Activated naive CD8-positive, alpha-beta T cell treated with anti-CD3 and anti-CD28 coated beads, Interleukin-2, amount 50 U/mL, for 16 hours (primary cell): ENCODE data around the gene TCAIM.

Source experiments
- DNase-seq: peaks from one replicate; pipeline ENCODE4 v3.0.0-alpha.2; 2020; ENCODE audit warnings: low read depth, low spot score

The TCAIM gene, protein sequence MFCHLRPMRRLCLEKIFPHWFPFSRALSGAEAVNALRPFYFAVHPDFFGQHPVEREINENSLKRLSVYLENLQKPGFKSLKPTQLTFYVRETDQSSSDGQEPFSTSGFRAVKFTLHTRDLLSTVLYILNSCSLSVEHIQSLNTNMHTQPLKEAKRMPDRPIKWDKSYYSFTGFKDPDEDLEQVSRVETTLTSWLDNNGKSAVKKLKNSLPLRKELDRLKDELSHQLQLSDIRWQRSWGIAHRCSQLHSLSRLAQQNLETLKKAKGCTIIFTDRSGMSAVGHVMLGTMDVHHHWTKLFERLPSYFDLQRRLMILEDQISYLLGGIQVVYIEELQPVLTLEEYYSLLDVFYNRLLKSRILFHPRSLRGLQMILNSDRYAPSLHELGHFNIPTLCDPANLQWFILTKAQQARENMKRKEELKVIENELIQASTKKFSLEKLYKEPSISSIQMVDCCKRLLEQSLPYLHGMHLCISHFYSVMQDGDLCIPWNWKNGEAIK

DNA sequence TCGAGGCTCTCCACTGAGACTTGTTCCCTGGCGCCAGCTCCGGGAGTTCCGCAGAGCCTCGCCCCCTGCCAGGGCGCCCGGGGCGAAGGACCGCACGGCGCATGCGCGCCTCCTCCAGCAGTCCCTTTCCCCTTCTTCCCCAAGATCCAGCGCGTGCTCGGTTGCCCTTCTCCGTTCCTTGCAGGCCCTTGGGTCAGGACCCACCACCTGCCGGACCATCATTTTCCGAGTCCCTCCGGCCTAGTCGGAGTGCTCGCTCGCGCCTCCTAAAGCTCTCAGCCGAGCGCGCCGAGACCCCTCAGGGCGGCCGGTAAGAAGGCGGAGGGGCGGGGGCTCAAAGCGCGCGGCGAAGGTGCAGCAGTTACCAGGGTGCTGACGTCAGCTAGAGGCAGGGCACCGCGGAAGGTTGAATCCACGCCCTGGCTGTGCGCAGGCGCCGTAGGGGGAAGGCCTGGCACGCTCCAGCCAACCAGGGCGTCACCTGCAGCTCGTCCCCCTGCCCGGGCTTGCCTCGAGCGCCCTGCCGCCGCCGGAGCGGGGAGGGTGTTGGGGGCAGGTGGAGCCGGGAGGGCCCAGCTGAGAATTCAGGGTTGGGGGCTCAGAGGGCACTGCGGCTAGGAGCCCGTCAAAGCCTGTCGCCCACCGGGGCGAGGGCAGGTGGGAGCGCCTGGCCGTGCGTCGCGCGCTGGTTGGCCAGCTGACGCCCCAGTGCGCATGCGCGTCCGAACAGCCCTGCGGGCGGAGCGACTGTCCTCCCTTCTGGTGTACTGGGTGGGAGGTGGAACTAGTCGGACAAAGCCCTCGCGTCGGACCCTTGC lies at the start of gene TCAIM:
TSS of gene TCAIM (plus strand) at position 757 of the 818 bp plus-strand sequence. CDS start 16,017 bp downstream, outside the sequence.
- peak; percentile 97 for DNase-seq

DNA sequence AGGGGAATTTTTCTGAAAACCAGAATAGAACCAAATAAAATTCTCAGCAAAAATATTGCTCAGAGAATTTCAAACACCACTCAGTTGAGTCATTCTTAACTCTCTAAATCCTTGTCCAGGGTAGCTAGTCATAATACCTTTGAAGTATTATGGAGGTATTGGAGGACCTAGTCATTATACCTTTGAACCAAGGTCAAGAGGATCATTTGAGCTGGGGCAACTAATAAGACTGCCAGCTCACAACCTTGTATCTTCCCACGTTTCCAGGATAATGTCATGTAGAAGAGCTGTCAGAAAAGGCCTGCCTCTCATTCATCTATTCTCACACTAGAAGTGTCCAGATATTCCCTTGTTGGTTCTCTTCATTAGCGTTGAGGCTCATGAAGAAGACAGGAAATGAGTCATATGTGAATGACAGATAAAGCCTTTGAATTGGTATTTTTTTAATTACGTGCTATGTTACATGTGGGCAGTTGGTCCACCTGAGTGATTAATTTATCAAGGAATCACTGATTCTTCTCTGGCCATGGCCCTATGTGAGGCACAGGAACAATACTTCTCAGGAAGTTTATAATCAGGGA lies 48.6 kb upstream of the TCAIM start:
- no peak for DNase-seq

DNA sequence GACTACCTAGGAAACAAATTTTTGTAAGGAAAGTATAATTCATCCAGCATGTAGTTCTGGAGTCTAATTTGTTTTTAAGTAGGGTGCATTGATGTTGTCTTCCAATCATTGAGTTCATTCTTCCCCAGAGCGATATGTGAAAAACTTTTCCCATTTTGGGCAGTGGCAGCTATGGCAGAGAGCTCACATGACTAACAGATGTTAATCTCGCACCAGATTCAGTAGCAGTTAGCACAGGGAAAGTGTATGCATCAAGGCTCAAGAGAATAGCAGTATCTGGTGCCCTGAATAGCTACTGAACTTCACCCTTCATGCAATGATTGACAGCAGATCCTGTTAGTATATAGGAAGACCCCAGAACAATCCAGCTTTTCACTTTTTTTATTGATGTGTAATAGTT lies 46.3 kb upstream of the TCAIM start:
- no peak for DNase-seq

DNA sequence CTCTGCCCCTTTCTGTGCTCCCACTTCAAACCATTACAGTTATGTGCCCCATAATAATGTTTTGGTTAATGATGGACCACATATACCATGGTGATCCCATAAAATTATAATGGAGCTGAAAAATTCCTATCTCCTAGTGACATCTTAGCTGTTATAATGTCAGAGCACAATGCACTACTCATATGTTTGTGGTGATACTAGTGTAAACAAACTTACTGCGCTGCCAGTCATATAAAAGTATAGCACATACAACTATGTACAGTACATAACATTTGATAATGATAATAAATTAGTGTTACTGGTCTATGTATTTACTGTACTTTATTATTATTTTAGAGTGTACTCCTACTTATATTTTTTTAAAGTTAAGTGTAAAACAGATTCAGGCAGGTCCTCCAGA lies 45.6 kb upstream of the TCAIM start:
- DNase-seq: no peak

DNA sequence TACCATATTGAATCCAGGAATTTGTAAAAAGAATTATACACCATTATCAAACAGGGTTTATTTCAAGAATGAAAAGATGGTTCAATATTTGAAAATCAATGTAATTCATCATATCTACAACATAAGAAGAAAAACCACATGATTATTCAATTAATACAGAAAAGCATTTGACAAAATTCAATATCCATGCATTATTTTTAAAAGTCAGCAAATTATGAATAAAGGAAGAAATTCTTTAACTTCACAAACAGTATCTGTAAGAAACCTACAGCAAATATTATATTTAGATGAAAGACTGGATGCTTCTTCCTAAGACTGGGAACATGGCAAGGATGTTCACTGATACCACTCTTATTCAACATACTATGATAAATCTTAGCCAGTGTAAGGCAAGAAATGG lies 41.3 kb upstream of the TCAIM start:
- no peak for DNase-seq

DNA sequence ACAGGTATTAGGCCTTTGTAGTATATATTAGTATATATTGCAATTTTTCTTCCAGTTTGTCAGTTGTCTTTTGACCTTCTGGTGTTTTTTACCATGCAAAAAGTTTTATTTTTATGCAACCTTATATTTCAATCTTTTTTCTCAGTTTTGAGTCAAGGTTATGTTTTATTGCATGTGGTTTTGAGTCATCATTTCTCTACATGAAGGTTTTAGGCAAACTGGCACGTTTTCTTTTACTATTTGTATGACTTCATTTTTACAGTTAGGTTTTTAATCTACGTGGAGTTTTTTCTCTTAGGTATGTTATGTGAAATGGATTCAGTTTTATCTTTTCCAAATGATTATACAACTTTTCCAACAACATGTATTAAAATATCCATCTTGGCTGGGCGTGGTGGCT lies 36.8 kb upstream of the TCAIM start:
- DNase-seq: no peak

DNA sequence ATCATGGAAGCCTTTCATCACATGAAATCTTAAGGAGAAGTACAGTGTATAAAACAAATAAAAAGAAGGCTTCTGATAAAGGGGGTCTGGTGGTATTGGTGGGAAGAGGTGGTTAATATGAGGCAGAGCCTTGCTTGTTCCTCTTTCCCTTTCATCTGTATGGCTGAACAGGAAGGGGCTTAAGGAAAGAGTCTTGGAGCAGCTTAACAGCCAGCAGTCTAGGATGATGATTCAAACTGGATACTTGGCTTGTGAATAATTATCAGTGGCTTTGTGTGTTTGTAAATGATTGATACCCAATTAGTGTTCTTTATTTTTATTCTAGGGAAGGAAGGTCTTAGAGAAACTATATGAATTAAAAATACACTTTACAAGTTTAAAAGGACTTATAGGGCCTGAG lies 29.1 kb upstream of the TCAIM start:
- no peak for DNase-seq

DNA sequence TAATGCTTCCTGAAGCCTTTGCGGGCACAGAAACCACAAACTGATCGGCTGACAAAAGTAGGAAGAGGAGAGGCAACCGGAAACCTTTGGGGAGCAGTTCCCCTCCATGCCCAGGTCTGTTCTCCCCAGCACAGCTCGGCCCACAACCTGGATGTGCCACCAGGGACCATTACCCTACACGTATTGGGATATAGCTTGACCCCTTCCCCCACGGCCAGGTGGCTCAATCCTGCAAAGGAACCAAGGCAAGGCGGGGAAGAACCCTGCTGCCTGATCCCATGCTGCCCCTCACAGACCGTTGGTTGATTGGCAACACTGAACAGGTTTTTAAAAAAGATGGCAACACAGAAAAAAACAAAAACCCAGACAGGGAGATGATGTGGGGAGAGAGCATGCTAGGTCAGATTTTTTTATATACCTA lies 19.7 kb upstream of the TCAIM start:
- DNase-seq: no peak

DNA sequence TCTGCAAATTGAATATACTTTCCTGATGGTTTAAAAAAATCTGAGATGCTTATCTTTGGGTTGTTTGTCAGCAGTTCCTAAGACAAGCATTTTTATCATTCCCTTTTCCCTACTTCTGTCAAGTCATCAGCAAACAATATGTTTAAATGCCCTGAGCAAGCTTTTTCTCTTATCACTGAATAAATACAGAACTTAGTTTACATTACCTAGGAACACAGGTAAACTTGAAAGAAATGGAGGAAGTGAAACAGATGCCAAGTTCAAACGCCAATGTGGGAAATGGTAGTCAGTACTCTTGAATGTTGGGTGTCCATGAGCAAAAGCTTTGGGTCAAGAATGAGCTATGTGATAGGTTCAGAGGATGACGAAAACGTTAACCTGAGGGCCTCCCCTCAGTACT lies 17.2 kb upstream of the TCAIM start:
- no peak for DNase-seq

DNA sequence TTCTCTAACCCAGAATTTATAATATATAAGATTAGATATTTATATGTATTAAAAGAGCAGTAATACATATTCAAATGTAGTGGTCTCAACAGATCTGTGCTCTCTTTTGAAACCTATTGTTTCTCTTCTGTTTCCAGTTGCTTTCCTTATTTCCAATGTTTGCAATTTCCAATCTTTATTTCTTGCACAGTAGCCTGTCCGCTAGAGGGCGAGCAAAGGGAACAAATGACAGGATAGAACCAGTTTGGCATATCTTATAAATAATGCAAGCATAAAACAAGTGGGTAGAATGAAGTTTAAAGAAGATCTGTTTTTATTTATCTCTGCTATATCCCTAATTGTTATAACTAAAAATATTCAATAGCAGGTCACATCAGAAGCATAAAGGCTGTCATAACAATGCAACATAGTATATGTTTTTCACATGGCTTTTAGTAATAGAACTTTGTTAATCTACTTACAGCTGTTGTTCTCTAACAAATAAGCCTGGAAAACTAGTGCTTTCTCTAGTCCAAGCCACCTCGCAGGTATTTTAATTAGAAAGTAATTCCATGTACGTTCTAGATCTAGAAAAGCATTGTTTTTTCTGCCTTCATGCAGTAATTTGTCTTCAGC lies 15.1 kb upstream of the TCAIM start:
- peak; percentile 4 for DNase-seq

DNA sequence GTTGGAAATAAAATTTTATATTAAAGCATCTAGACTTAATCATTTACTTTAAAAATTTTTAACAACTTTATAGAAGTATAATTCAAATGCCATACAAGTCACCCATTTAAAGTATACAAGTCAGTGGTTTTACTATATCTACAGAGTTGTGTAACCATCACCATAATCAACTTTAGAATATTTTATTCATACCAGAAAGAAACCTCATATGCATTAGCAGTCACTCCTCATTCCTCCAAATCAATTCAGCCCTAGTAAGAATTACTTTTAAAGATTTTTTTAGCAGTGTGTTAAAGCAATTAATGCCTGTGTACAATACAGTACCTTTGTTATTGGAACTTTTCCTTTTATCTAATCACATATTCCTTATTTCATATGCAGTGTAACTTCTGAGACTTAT lies 14.0 kb upstream of the TCAIM start:
- no peak for DNase-seq

DNA sequence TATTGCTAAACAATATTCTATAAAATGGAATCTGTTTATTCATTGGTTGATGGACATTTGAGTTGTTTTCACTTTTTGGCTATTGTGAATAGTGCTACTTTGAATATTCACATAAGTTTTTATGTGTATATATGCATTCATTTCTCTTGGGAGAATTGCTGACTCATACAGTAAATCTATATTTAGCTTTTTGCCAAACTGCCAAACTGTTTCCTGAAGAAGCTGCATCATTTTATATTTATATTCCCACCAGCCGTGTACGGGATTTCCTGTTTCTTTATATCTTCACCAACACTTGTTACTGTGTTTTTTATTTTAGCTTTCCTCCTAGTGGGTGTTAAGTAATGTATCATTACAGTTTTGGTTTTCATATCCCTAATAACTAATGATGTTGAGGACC lies 12.5 kb upstream of the TCAIM start:
- DNase-seq: no peak

DNA sequence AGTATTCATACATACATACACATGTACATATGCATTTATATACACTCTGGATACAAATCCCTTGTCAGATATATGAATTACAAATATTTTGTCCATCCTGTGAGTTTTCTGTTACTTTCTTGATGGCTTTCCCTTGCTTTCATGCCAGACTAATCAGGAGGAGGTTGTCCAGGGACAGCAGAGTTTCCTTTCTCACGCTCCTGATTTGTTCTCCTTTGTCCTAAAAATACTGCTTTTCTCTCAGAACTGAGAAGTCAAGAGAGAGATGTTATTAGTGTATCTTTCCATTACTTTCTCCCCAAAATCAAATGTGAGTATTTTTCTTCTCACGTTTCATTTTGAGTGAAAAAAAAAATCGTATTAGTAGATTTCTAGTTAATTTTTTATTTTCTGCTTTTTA lies 12.1 kb upstream of the TCAIM start:
- DNase-seq: no peak

DNA sequence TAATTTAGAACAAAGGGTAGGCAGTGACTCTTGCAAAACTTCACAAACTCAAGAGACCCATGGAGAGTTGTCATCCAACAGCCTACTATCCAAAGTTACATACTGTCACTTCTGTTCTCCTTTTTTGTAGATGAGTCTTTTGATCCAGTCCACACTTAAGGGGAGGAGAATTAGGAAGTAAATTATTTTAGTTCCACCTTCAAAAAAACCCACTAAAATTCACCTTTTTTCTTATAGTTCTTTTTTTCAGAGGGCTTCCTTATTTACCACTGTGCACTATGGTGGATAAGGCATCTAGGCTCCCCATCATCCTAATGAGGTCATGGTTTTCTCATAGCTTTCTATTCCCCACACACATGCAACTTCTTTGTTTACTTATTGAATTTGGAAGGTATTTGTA lies 8.6 kb upstream of the TCAIM start:
- DNase-seq: no peak

DNA sequence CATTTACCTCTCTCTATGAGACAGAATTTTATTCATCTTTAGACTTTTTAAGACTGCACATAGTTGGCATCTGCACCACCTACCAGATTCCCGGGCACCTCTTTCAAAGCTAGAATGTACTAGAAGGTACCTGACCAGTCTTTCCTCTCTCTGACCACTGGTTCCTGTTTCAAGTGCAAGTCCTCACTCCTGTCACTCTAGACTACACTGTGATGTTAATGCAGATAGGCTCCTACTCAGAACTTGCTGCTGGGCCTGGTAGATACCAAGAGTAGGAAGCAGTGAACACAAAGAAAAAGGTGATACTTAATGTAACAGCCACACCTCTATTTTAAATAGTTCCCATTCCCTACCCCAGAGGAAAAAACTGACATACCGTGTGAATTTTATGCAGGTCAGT lies 8.1 kb upstream of the TCAIM start:
- DNase-seq: no peak

DNA sequence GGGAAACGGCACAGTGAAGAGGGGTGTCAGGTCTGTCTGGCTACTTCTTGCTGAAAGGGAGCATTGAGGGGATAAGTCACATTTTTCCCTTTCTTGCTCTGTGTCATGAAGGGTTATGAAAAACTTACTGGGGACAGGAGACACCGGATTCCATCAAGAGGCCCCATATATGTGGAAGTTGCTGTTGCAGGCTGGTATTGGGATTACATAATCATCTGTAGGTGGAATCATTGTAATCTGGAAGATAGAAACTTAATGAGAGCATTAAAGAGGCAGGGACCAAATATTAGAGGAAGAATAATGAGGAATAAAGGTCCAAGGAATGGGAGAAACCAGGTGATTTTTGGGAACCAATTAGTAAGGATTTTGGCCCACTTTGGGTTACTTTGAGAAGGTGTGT lies 4.2 kb upstream of the TCAIM start:
- DNase-seq: no peak

DNA sequence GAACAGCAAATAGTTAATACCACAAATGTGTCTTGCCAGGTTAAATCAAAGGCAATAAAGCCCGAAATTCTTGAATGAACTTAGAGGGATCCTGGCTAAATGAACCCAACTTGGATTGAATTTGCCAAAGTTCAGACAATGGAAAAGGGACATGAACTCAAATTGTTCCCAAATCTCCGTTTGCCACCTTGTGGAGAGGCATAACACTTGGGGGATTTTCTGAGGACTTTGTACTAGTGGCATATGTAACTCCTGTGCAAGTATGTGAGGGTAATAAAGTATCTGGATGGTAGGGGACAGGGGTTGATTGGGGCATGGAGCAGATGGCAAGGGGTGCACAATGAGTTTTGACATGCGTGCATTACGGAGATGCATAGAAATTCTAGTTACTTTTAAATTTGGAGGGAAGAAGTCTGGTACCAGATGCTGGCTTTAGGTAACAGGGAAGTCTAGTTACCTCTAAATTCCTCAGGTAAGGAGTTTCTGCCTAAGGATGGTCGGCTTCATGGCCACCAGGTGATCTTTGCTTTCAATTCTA lies 1.2 kb upstream of the TCAIM start:
- no peak for DNase-seq

DNA sequence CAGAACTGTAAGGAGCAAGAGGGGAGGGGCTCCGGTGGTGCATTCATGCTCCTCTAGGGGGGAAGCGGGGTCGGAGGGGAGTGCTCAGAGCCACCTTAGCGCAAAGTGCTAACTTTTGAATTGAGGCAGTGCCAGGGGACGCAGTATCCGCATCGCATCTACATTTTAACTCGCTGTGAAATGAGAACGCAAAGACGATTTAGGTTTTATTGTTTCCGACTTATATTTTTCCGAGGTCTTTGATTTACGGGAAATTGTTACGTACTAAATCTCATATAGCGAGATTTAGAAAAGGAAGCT lies 212 bp downstream of the TCAIM start:
- no peak for DNase-seq

DNA sequence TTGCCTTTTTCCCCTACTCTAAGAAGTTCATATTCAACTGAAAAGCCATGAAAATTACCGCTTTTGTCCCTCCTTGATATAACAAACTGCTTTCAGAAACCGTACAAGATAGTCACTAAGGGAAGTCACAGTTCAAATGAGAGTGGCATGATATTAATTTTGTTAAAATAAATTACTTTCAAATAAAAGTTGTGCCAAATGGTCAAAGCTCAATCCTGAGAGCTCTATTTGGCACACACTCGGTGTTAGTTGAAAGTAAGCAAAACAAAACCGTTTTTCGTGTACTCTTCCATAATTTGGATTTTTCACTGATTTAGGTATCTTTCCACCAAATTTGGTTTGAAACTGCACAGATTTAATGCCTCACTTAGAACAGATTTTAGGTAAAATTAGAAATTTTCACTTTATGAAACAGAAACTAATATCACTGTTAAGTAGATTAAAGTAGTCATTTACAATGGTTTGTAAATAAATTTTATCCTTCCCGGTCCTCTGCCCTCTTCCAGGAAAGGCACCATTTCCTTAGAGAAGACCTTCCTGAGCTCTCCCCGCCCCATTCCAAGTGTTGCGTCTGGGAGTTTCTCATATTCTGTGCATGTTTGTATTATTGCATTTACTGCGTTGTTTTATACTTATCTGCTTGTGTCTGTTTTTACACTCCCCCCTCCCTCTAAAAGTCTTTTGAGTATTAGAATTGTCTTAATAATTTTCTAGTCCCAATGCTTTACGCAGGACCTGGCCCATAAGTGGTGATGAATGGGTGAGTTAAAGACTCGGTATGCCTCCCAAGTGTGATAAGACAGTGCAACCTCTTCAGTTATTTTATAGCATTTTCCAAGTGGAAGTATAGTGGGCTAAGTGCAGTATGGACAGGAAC lies 853 bp downstream of the TCAIM start:
- no peak for DNase-seq

DNA sequence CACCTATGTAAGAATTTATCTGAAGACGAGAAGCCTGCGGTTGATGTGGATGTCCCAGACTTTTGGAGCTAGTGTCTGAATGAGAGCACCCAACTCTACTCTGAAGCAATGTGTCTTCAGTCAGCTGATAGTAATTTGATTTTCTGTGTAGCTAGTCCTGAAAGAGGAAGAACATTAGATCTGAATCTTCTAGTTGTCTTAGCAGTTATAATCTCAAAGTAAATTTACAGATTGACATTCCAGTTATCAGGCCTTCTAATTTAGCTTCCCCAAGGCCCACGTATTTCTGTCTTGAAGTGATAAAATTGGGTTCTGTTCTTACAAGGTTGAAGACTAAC lies 1.5 kb downstream of the TCAIM start:
- no peak for DNase-seq

DNA sequence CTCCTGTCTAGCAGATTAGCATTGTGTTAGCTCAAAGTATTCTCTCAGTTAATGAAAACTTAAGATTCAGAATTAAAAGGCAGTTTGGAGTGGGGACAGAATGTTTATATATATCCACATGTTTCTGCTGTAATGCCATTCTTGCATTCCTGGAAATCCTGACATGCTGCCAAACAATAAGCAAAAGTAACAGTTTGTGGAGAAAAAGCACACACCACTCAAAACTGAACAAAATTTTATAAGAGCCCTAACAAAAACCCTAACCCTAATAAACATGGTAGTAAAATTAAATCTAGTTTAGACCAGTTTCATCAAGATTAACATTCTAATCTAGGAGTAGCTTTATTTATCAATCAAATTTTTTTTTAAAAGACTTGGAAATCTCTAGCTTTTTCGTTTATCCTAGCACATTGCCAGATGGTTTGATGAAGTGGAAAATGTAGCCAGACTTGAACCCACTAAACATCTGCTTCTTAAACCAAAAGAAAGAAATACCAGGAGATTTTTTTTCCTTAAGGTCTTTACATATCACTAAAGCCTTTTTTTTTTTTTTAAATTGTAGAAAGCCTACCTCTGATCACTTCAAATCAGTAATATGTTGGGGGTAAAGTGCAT lies 3.7 kb downstream of the TCAIM start:
- no peak for DNase-seq
